ENCODE results near the gene NSMF.

Gene NSMF

GRCh38 chr9:137492464-137493363, 33.6 kb upstream of the NSMF start:
- DNase-seq (ENCODE audit: low read depth), result peak; percentile 11

GRCh38 chr9:137491735-137492432, 32.8 kb upstream of the NSMF start:
- DNase-seq (ENCODE audit: low read depth), result no peak

- no peak for DNase-seq (ENCODE audit: low read depth)
These were observed 31.5 kb upstream of the NSMF start for GRCh38 chr9:137490532-137491186.

- no peak for DNase-seq (ENCODE audit: low read depth)
These were observed 29.8 kb upstream of the NSMF start for GRCh38 chr9:137488906-137489305.

GRCh38 chr9:137488327-137488653, 29.2 kb upstream of the NSMF start:
- DNase-seq (ENCODE audit: low read depth), result no peak

- no peak for DNase-seq (ENCODE audit: low read depth)
These were observed 28.6 kb upstream of the NSMF start for GRCh38 chr9:137487454-137488326.

- DNase-seq (ENCODE audit: low read depth), result no peak
These were observed 27.7 kb upstream of the NSMF start for GRCh38 chr9:137486545-137487453.

- DNase-seq (ENCODE audit: low read depth), result no peak
These were observed 27.0 kb upstream of the NSMF start for GRCh38 chr9:137486141-137486490.

- no peak for DNase-seq (ENCODE audit: low read depth)
These were observed 26.4 kb upstream of the NSMF start for GRCh38 chr9:137485343-137486140.

GRCh38 chr9:137484551-137485315, 25.6 kb upstream of the NSMF start:
- no peak for DNase-seq (ENCODE audit: low read depth)

- peak; percentile 94 for DNase-seq (ENCODE audit: low read depth)
These were observed 23.1 kb upstream of the NSMF start for GRCh38 chr9:137482094-137482781.

GRCh38 chr9:137480686-137481683, 21.9 kb upstream of the NSMF start:
- no peak for DNase-seq (ENCODE audit: low read depth)

GRCh38 chr9:137479892-137480685, 21.0 kb upstream of the NSMF start:
- DNase-seq (ENCODE audit: low read depth), result no peak

GRCh38 chr9:137478962-137479861, 20.1 kb upstream of the NSMF start:
- DNase-seq (ENCODE audit: low read depth), result peak; percentile 62

GRCh38 chr9:137478613-137478961, 19.5 kb upstream of the NSMF start:
- DNase-seq (ENCODE audit: low read depth), result no peak
